Suppressor macrophage treated with lipopolysaccharide for 1 hour (primary cell): ENCODE results near the gene PRKCH.

ENCODE experiments used
- DNase-seq, 3 donors: peaks; one replicate each; pipeline ENCODE4 v3.0.0-alpha.2; 2020 to 2022

Gene PRKCH

DNA sequence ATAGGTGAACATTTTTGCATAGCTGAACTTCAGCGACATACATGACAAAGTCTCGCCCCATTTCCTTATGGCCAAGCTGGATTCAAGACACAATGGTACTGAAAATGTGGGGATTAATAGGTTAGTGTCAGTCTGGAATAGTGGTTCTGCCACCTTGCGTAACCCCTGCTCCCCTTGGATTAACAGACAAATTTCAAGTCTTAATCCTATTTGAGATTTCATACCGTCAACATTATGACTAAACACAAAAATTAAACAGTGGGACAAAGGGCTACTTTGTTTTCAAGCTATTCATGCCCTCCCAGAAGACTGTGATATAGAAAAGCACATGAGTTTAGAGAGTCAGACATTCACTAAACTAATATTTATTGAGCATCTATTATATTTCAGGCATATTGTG is 235.1 kb downstream of the PRKCH start:
- no peak for DNase-seq

- no peak for DNase-seq
These were observed 235.9 kb downstream of the PRKCH start for GRCh38 chr14:61557262-61557661.

GRCh38 chr14:61557854-61558253 is 236.5 kb downstream of the PRKCH start:
- no peak for DNase-seq

- DNase-seq: no peak
These were observed 236.9 kb downstream of the PRKCH start for GRCh38 chr14:61558271-61558670.

- no peak for DNase-seq
These were observed 238.3 kb downstream of the PRKCH start for GRCh38 chr14:61559641-61560201.

DNA sequence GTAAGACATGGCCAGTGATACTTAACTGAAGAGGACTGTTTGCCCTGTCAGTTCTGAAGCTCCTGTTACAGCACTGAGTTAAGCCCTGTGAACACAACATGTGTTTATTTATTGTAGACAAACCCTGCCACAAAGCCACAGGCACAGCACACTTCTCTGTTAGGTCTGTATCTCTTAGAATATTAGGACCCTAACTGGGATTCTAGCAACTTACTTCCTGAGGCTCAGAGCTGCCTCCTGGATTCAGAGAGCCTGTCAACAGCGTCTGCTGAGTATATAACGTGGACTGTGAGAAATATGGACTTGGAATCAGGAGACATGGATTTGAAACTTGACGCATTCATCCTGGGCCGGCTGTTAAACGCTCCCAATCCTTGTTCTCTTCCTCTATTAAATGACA is 238.9 kb downstream of the PRKCH start:
- DNase-seq: no peak

- peak in 2 of 3 donors; percentile 39 to 44 for DNase-seq
These were observed 239.7 kb downstream of the PRKCH start for GRCh38 chr14:61561104-61561503.

DNA sequence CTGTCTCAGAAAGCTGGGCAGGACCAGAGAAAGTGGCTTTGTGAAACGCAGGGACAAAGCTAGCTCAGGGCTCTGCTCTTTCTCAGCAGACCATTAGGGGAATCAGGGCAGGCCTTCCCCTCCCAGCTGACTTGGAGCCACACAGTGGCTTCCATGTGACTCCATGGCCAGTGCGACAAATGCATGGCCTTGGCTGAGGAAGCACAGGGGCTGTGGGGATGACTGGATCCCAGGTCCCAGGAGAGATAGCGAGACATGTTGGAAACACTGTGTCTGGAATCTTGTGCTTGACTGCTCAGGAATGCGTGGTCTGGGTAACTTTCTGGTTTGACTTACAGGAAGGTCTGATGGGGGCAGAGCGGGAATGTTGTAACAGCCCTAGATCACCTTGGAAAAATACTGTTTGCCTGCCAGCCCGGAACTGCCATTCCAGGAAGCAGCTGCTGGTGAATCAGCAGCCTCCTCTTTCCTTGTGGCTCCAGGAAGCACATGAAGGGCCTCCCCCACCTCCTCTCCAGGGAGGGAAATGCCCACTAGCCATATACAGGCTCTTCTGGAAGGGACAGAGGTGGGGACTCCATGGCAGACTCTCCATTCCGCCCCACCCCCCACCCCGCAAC is 240.4 kb downstream of the PRKCH start:
- peak; percentile 86 to 97 (median 91) for DNase-seq

DNA sequence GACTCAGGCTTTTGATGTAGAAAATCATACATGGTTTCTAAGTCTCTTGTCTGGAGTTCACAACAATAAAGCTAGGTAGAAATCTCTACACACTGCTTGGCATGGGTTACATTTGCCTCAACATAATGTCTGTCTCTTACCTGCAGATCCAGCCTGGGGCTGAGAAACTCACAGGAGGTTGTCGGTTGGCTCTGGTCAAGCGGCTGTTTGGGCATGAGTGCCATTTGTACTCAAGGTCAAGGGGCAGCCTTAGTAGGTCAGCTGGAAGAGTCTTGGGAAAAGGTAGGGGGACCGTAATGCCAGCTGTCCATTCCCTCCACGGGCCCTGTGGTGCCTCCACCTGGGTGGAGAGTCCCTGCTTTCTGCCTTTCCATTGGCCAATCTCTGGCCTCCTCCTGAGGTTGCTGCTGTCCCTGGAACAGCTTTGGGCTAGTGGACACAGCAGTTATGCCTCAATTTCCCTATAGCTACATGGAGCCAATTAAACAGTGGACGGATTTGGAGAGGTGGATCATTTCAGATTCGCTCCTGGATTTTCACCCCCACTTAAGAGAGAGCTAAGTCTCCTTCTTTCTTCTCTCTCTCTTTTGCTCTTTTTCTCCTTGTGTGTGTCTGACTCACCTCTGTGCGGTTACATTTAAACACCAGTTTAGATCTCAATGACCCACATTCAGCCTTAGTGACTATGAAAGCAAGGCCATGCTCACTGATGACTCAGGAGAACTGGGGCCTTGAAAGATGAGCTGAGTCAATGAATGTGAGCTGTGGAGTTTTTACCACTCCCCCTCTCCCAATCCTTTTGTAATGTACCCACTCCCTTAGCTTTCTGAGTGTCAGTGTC is 241.2 kb downstream of the PRKCH start:
- peak; percentile 88 to 98 (median 95) for DNase-seq

- no peak for DNase-seq
These were observed 241.8 kb downstream of the PRKCH start for GRCh38 chr14:61563162-61563511.

DNA sequence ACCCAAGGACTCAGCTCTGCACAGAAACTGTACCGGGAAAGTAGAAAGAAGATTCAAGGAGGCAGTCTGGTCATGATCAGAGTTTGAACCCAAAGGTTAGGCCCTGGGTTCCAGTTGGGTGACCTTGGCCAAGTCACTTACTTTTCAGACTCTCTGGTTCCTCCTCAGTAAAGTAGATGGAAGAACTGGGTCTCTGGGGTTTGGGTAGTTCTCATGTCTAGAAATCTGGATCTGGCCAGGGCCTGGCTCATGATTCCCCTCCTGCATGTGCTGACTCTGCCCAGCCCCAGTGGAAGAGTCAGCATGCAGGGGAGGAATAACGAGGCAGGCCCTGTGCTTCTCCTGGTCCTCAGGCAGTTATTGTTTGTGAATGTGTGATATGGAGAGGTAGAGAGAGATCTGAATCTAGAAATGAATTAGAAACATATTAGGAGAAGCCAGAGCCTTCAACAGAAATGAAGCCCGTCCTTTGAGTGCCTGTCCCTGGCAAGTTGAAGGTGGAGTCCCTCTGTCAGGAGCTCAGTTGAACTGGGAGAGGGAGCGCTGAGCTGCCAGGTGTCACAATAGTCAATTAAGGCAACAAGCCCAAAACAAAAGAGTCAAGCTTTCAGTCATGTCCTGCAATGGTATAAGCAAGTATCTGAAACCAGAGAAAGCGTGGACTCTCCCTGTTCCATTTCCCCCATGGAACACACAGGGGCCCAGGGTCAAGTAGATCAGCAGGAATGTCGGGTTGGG is 242.7 kb downstream of the PRKCH start:
- peak in 1 of 3 donors; percentile 30 for DNase-seq

DNA sequence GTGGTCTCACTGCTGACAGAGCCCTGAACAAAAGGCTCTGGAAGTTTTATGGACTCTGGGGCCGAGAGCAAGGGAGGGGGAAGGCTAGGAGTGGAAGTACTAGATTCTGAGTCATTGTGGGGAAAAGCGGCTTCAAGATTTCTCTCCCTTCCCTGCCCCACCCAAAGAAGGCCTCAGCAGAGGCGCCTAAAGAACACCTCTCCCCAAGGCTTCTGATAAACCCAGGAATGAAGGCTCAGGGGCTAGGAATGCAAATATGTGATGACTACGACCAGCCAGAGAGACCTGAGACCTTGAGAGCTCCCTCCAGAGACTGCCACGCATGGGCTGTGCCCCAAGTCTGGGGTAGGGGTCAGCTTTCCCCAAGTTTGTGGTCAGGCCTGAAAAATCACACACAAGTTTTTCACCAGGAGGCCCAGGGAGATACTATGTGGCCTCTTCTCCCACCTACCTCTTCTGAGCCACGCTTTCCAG is 243.3 kb downstream of the PRKCH start:
- DNase-seq: peak; percentile 76 to 83 (median 77)

DNA sequence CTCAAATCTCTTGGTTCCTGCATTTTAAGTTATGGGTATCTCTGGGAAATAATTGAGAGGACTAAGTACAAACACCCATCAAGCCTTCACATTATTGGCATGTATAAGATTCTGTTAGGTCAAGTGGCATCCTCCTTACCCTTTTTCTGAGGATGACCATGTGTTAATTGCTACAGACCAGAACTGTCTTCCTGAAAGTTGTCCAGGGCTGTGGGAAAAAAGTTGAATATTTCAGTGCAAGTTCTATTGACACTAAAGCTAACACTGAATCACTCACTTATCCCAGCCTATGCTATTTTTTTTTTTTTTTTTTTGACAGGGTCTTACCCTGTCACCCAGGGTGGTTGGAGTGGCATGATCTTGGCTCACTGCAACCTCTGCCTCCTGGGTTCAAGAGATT is 243.8 kb downstream of the PRKCH start:
- DNase-seq: no peak

DNA sequence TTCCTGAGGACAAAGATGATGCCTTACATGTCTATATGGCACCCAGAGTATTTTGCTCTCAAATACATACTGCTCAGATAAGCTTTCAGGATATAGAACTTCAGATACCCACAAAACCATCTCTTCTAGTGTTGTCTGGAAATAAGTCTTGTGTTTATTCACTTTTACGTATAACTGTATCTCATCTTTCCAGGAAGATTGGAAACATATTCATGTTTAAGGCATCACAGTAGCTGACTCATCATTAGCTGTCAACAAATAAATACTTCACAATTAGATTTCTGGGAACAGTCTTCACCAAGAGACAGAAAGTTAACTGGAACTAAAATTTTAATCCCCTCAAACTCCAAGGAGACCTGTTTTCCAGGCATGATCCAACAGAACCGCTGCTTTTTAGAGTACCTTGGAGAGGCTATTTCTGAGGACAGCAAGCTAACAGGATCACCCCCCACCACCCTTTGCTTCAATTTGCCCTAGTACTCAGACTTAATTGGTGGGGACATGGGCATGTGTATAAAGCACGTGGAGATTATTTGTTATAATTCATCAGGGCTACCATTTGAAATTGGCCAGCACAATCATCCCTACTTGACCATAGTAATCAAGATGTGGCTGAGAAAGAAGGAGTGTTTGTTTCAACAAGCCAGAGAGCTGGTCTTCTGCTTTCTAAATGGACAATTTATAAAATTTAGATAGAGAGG is 244.6 kb downstream of the PRKCH start:
- peak in 2 of 3 donors; percentile 24 to 81 for DNase-seq

- no peak for DNase-seq
These were observed 245.3 kb downstream of the PRKCH start for GRCh38 chr14:61566537-61567225.

GRCh38 chr14:61567838-61568571 is 246.6 kb downstream of the PRKCH start:
- DNase-seq: peak in 2 of 3 donors; percentile 42 to 49

DNA sequence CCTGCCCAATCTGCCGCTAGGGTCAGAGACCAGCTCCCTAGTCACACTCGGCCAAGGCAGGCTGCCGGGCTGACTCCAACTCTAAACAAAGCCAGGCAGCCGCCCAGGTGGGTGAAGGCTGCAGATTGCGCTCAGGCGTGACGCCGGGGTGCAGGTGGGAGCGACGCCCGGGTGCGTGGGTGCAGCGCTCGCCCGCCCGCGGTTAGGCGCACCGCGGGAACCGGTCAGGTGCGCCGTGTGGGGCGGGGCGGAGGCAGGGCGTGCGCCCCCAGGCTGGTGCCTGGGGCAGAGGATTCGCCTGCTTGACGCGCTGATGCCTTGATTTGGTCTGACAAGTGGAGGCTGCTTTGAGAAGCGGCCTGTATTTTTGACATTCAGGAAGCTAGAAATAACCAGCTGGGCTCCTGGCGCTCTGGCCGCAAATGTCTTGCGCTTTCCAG is 247.2 kb downstream of the PRKCH start:
- peak in 2 of 3 donors; percentile 39 to 40 for DNase-seq

DNA sequence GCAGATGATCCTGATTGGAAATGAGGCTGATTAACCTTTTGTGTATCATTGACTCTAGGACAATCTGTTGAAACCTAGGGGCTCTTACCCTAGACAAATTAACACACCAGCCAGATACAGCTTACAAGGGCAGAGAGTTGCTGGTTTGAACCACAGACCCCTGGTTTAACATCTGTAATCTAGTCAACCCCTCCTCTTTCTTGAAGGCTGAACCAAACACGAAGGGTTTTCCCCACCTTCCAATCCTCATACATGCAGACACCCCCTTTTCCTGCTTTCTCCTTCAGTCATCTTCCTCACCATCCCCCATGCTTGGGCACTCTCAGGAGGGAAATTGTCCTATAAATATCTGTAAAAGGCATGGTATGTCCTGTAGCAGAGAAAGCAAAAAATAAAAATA is 247.9 kb downstream of the PRKCH start:
- no peak for DNase-seq

DNA sequence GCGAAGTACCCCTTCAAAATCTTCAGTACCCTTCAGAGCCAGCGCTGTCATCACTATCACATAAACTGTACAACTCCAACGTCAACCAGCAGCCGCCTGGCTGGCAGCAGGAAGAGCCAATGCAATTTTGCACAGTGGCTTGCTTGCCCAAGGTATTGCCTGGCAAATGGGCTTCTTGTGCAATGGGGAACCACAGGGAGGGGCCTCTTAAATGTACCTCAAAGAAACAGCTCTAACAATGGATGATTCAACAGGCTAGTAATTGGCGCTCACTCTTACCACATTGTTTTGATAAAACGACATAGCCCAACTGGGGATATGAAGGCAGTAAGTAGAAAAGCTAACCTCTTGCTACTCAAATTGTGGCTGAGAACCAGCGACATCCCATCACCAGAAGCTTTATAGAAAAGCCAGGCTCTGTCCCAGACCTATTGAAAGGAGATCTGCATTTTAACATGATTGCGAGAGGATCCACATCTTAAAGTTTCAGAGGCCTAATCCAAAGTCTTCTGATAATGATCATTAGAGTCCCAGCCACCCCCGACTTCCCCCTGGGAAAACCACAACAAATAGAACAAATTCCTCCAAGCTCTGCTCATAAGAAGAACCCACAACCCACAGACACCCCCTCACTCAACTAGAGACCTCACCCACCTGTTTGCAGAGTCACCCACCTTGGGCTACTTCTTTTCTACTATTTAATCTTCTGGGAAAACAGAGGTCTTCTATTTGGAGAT is 248.6 kb downstream of the PRKCH start:
- DNase-seq: peak; percentile 73 to 83 (median 74)

DNA sequence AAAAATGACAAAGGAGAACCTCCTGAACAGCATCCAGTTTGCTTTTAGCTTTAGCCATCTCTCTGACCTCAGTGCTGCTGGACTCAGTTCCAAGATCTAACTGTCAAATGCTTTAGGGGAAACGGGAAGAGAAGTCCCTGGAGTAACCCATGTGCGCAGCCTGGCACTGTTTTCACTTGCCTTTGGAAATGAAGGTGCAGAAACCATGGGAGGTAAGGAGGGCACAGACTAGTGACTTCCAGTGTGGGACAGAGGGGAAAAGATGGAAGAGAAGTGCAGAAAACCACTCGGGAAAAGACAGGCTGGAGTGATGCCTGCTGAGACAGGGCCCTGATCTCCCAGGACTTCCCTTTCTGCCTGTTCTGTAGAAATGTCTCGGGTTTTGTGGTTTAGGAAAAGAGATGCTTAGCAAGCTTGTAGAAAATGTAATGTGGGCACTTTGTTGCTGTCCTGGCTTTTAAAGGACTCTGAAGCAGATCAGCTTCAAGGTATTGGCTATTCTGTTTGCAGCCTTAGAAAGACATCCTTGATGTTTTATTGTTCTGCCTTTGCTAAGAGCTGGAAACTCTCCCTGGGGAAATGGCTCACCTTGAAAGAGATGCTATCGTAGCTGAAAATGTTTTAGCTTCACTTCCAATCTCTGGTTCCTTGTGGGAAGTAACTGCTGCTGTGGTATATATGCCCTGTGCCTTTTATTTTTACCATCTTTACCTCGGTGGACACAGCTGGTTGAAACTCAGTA is 249.3 kb downstream of the PRKCH start:
- peak; percentile 52 to 73 (median 64) for DNase-seq
